Measurements from ENCODE around the gene RNF13.

The RNF13 gene

GRCh38 chr3:149801639-149802038, 11.4 kb upstream of the RNF13 start:
- no peak overlapping the region for H3K27ac ChIP-seq (ENCODE audit: low read depth, low read length)
- no peaks in the 10 kb centered on the region for H3K9me3 ChIP-seq (ENCODE audit: control insufficient read depth, insufficient read depth, low read length)
- H3K36me3 ChIP-seq (ENCODE audit: control insufficient read depth, insufficient read depth, low read length) = no peaks in the 10 kb centered on the region
- no peaks in the 10 kb centered on the region for H3K4me1 ChIP-seq (ENCODE audit: control insufficient read depth, insufficient read depth, low read length)
- H3K9ac ChIP-seq (ENCODE audit: low read depth, low read length) = no peak overlapping the region
- no peak overlapping the region for H3K4me3 ChIP-seq (ENCODE audit: low read depth, low read length)
- no peaks in the 10 kb centered on the region for H3K27me3 ChIP-seq (ENCODE audit: control insufficient read depth, insufficient read depth, low read length)

DNA sequence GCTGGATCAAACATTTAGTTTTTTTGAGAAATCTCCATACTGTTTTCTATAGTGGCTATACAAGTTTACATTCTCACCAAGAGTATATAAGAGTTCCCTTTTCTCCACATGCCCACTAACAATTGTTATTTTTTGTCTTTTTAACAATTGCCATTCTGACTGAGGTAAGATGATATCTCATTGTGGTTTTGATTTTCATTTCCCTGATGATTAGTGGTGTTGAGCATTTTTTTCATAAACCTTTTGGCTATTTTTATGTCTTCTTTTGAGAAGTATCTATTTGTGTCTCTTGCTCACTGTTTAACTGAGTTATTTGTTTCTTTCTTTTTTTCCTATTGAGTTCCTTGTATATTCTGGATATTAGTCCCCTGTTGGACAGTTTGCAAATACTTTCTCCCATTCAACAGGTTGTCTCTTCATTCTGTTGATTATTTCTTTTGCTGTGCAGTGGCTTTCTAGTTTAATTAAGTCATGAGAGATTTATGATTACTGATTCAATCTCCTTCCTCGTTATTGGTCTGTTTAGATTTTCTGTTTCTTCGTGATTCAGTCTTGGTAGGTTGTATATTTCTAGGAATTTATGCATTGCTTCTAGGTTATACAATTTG, 6.7 kb upstream of the RNF13 start:
- no peaks in the 10 kb centered on the region for H3K36me3 ChIP-seq (ENCODE audit: control insufficient read depth, insufficient read depth, low read length)
- no peaks in the 10 kb centered on the region for H3K27me3 ChIP-seq (ENCODE audit: control insufficient read depth, insufficient read depth, low read length)
- H3K27ac ChIP-seq (ENCODE audit: low read depth, low read length) = no peak overlapping the region
- no peak overlapping the region for H3K4me3 ChIP-seq (ENCODE audit: low read depth, low read length)
- no peak overlapping the region for H3K9ac ChIP-seq (ENCODE audit: low read depth, low read length)
- H3K4me1 ChIP-seq (ENCODE audit: control insufficient read depth, insufficient read depth, low read length) = no peaks in the 10 kb centered on the region
- H3K9me3 ChIP-seq (ENCODE audit: control insufficient read depth, insufficient read depth, low read length) = no peaks in the 10 kb centered on the region

- Histone ChIP-seq H3K9me3 (ENCODE audit: control insufficient read depth, insufficient read depth, low read length) (no peaks in the 10 kb centered on the region), H3K4me1 (ENCODE audit: control insufficient read depth, insufficient read depth, low read length) (peaks cover 7% of the 10 kb centered on the region), H3K9ac (ENCODE audit: low read depth, low read length) (no peak overlapping the region), H3K27ac (ENCODE audit: low read depth, low read length) (no peak overlapping the region), H3K27me3 (ENCODE audit: control insufficient read depth, insufficient read depth, low read length) (no peaks in the 10 kb centered on the region), H3K36me3 (ENCODE audit: control insufficient read depth, insufficient read depth, low read length) (no peaks in the 10 kb centered on the region), H3K4me3 (ENCODE audit: low read depth, low read length) (no peak overlapping the region)
These were observed 4.7 kb upstream of the RNF13 start for GRCh38 chr3:149808209-149808829.

DNA sequence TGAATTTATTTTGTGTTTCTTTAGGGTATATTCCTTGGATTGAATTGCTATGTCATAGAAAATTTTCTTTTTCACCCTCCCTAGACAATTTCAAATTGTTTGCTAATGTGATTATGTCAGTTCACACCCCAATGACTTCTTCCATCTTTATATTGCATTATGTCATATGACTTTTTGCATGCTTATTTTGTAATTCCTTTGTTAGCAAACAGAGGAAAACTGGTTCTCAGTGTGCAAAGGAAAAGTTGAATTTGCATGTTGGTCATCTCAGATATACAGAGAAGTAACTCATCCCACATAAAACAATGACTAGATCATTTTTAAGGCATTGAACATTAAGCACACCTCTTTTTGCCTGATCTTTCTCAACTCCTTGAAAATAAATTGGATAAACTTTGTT, 3.3 kb upstream of the RNF13 start:
- Histone ChIP-seq H3K9me3 (ENCODE audit: control insufficient read depth, insufficient read depth, low read length) (no peaks in the 10 kb centered on the region), H3K4me3 (ENCODE audit: low read depth, low read length) (no peak overlapping the region), H3K36me3 (ENCODE audit: control insufficient read depth, insufficient read depth, low read length) (no peaks in the 10 kb centered on the region), H3K27ac (ENCODE audit: low read depth, low read length) (no peak overlapping the region), H3K27me3 (ENCODE audit: control insufficient read depth, insufficient read depth, low read length) (no peaks in the 10 kb centered on the region), H3K4me1 (ENCODE audit: control insufficient read depth, insufficient read depth, low read length) (peaks cover 14% of the 10 kb centered on the region), H3K9ac (ENCODE audit: low read depth, low read length) (no peak overlapping the region)

- Histone ChIP-seq H3K9ac (ENCODE audit: low read depth, low read length) (no peak overlapping the region), H3K36me3 (ENCODE audit: control insufficient read depth, insufficient read depth, low read length) (no peaks in the 10 kb centered on the region), H3K27me3 (ENCODE audit: control insufficient read depth, insufficient read depth, low read length) (no peaks in the 10 kb centered on the region), H3K4me1 (ENCODE audit: control insufficient read depth, insufficient read depth, low read length) (peaks cover 22% of the 10 kb centered on the region), H3K27ac (ENCODE audit: low read depth, low read length) (no peak overlapping the region), H3K4me3 (ENCODE audit: low read depth, low read length) (no peak overlapping the region), H3K9me3 (ENCODE audit: control insufficient read depth, insufficient read depth, low read length) (no peaks in the 10 kb centered on the region)
These were observed 2.2 kb upstream of the RNF13 start for GRCh38 chr3:149810846-149811245.

- Histone ChIP-seq H3K27ac (ENCODE audit: low read depth, low read length) (peak overlapping the region; percentile 96), H3K4me3 (ENCODE audit: low read depth, low read length) (peak overlapping the region; percentile 83), H3K36me3 (ENCODE audit: control insufficient read depth, insufficient read depth, low read length) (no peaks in the 10 kb centered on the region), H3K9me3 (ENCODE audit: control insufficient read depth, insufficient read depth, low read length) (no peaks in the 10 kb centered on the region), H3K27me3 (ENCODE audit: control insufficient read depth, insufficient read depth, low read length) (no peaks in the 10 kb centered on the region), H3K9ac (ENCODE audit: low read depth, low read length) (peak overlapping the region; percentile 82), H3K4me1 (ENCODE audit: control insufficient read depth, insufficient read depth, low read length) (peaks cover 22% of the 10 kb centered on the region)
These were observed 830 bp upstream of the RNF13 start for GRCh38 chr3:149812165-149812605.

DNA sequence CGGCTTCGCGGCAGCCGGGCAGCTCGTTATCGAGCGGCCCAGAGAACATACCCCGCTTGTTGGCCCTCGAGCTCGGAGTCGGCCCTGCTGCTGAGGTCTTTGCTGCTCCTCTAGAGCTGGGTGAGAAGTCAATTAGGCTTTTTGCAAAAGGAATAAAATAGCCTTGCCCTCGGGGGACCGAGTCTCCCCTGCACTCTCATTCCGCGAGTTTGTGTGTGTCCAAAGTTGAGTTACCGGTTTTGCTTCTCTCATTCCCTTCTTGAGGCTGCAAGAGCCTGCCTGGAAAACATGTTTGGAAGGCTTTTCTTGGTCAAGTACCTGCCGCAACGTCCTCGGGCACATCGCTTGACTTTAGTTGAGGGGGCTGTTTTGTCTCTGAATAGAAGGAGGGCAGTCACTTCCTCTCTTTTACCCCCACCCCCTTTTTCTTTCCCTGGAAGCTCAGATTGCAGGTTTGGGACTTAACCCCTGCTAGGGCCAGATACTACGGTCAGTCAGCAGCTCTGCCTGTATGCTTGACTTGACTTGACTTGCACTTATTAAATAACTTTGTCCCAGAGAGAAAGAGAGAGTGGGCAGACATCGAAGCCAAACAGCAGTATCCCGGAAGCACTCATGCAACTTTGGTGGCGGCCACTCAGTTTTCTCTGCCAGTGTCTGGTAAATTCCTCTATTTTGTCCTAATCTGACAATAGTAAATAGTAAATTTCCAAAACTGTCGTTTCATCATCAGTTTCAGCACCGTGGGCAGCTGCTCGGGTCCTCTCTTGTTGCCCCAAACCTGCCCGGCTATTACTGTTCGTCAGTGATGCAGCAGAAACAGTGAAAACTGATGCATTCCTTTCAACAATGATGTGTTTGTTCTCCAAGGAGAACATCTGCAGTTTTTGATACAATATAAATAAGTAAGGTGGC, 609 bp downstream of the RNF13 start:
- Histone ChIP-seq H3K9me3 (ENCODE audit: control insufficient read depth, insufficient read depth, low read length) (no peaks in the 10 kb centered on the region), H3K27ac (ENCODE audit: low read depth, low read length) (peak overlapping the region; percentile 96), H3K27me3 (ENCODE audit: control insufficient read depth, insufficient read depth, low read length) (no peaks in the 10 kb centered on the region), H3K4me1 (ENCODE audit: control insufficient read depth, insufficient read depth, low read length) (peaks cover 22% of the 10 kb centered on the region), H3K9ac (ENCODE audit: low read depth, low read length) (peak overlapping the region; percentile 82), H3K36me3 (ENCODE audit: control insufficient read depth, insufficient read depth, low read length) (no peaks in the 10 kb centered on the region), H3K4me3 (ENCODE audit: low read depth, low read length) (peak overlapping the region; percentile 83)

- Histone ChIP-seq H3K4me1 (ENCODE audit: control insufficient read depth, insufficient read depth, low read length) (peaks cover 31% of the 10 kb centered on the region), H3K27ac (ENCODE audit: low read depth, low read length) (no peak overlapping the region), H3K4me3 (ENCODE audit: low read depth, low read length) (peak overlapping the region; percentile 83)
These were observed 2.3 kb downstream of the RNF13 start for GRCh38 chr3:149815321-149815720.

DNA sequence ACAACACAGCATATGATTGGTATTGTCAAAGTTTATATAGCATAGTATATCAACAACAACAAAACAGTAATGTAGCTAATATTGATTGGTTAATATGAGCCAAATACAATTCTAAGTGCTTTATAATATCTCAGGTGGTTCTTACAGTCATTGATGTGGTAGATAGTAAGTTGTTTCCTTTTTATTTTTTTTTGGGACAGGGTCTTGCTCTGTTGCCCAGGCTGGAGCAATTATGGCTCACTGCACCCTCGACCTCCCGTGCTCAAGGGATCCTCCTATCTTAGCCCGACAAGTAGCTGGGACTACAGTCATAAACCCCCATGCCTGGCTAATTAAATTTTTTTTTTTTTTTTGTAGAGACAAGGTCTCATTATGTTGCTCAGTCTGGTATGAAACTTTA, 2.7 kb downstream of the RNF13 start:
- Histone ChIP-seq H3K4me1 (ENCODE audit: control insufficient read depth, insufficient read depth, low read length) (peaks cover 31% of the 10 kb centered on the region), H3K4me3 (ENCODE audit: low read depth, low read length) (peak overlapping the region; percentile 83; the same call in 1 of the 2 replicates), H3K36me3 (ENCODE audit: control insufficient read depth, insufficient read depth, low read length) (no peaks in the 10 kb centered on the region), H3K9me3 (ENCODE audit: control insufficient read depth, insufficient read depth, low read length) (no peaks in the 10 kb centered on the region), H3K27ac (ENCODE audit: low read depth, low read length) (no peak overlapping the region), H3K27me3 (ENCODE audit: control insufficient read depth, insufficient read depth, low read length) (no peaks in the 10 kb centered on the region), H3K9ac (ENCODE audit: low read depth, low read length) (no peak overlapping the region)

More at GRCh38 chr3:149815321-149815720, 2.3 kb downstream of the RNF13 start:
- Histone ChIP-seq H3K9me3 (ENCODE audit: control insufficient read depth, insufficient read depth, low read length) (no peaks in the 10 kb centered on the region), H3K36me3 (ENCODE audit: control insufficient read depth, insufficient read depth, low read length) (no peaks in the 10 kb centered on the region), H3K9ac (ENCODE audit: low read depth, low read length) (no peak overlapping the region), H3K27me3 (ENCODE audit: control insufficient read depth, insufficient read depth, low read length) (no peaks in the 10 kb centered on the region)

GRCh38 chr3:149816311-149816710, 3.3 kb downstream of the RNF13 start:
- Histone ChIP-seq H3K4me1 (ENCODE audit: control insufficient read depth, insufficient read depth, low read length) (peaks cover 31% of the 10 kb centered on the region), H3K4me3 (ENCODE audit: low read depth, low read length) (no peak overlapping the region), H3K9ac (ENCODE audit: low read depth, low read length) (no peak overlapping the region), H3K36me3 (ENCODE audit: control insufficient read depth, insufficient read depth, low read length) (no peaks in the 10 kb centered on the region), H3K27me3 (ENCODE audit: control insufficient read depth, insufficient read depth, low read length) (no peaks in the 10 kb centered on the region), H3K27ac (ENCODE audit: low read depth, low read length) (no peak overlapping the region), H3K9me3 (ENCODE audit: control insufficient read depth, insufficient read depth, low read length) (no peaks in the 10 kb centered on the region)

DNA sequence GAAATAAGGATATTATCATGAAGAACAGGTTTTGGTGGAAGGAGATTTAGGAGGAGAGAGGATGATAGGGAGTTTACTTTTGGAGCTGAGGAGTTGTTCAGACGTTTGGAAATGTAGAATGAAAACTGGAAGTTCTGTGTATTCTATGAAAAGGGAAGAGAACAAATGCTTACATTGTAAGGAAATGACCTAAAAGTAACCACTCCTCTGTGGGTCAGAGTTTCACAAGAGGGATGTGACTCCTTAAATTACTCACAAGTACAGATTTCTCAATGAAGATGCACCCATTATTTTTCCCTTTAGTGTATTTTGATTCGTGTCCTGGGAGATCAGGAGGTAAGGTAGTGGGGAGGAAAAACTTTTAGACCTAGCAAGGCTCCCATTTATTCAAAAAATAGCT, 4.0 kb downstream of the RNF13 start:
- H3K4me1 ChIP-seq (ENCODE audit: control insufficient read depth, insufficient read depth, low read length) = peaks cover 30% of the 10 kb centered on the region
- no peaks in the 10 kb centered on the region for H3K27me3 ChIP-seq (ENCODE audit: control insufficient read depth, insufficient read depth, low read length)
- no peak overlapping the region for H3K9ac ChIP-seq (ENCODE audit: low read depth, low read length)
- no peaks in the 10 kb centered on the region for H3K9me3 ChIP-seq (ENCODE audit: control insufficient read depth, insufficient read depth, low read length)
- no peak overlapping the region for H3K27ac ChIP-seq (ENCODE audit: low read depth, low read length)
- H3K36me3 ChIP-seq (ENCODE audit: control insufficient read depth, insufficient read depth, low read length) = no peaks in the 10 kb centered on the region
- no peak overlapping the region for H3K4me3 ChIP-seq (ENCODE audit: low read depth, low read length)
